Naive thymus-derived CD4-positive, alpha-beta T cell (primary cell): ENCODE data around the gene ZSCAN2. TPM values are rescaled to one million over a fixed set of nuclear protein-coding genes. Genes with fewer than 3 reads are reported as not detected.
"Not testable (repeated sequence)": the region's sequence is repeated elsewhere in the genome, so short reads cannot be mapped to it uniquely, and the experiment has no call there.

Source experiments
- ATAC-seq: fragments of 150-1000 bp; cut with Tn5 transposase; 2 replicates; pipeline ENCODE4 v1.10.0; 2021; ENCODE audit warnings: mild to moderate bottlenecking, moderate library complexity
- CTCF ChIA-PET: fragments of 350-600 bp; sonication (Branson Sonifier 250); formaldehyde crosslinking; loops from one replicate; lab custom pipeline; 2021; ENCODE audit warnings: antibody characterized with exemption; lab: Charles Lee
- POLR2A ChIA-PET: fragments of 350-600 bp; sonication (Branson Sonifier 250); formaldehyde crosslinking; loops from one replicate; lab custom pipeline; 2021; ENCODE audit warnings: antibody characterized with exemption, inconsistent platforms; lab: Charles Lee
- DNase-seq, 9 donors: peaks; one replicate each; pipeline versions ENCODE4 v3.0.0 to v3.0.0-alpha.2; 2020 to 2022; ENCODE audit warnings: mixed read lengths in 1 of 9
- H3K27ac ChIP-seq: one replicate; pipeline ENCODE4 v1.7.0; 2013; ENCODE audit warnings: mild to moderate bottlenecking, low read depth, low read length, moderate library complexity
- H3K27me3 ChIP-seq, 2 donors: one replicate each; pipeline ENCODE4 v1.7.0; 2013; ENCODE audit warnings: low read length in 2 of 2, mild to moderate bottlenecking in 2 of 2, moderate library complexity in 2 of 2; ENCODE audit not compliant: control insufficient read depth in 2 of 2, insufficient read depth in 2 of 2
- H3K36me3 ChIP-seq, 3 experiments: 1 replicate in 2 of 3; 2 replicates in 1 of 3; pipeline ENCODE4 v1.7.0; 2013; ENCODE audit warnings: low read length in 3 of 3, mild to moderate bottlenecking in 3 of 3, moderate library complexity in 1 of 3; ENCODE audit not compliant: insufficient read depth in 3 of 3, control insufficient read depth in 2 of 3
- H3K4me1 ChIP-seq, 2 donors: one replicate each; pipeline ENCODE4 v1.7.0; 2013; ENCODE audit warnings: low read length in 2 of 2, mild to moderate bottlenecking in 2 of 2, moderate library complexity in 1 of 2; ENCODE audit not compliant: control insufficient read depth in 2 of 2, insufficient read depth in 2 of 2
- H3K4me3 ChIP-seq: 2 replicates; pipeline ENCODE4 v1.7.0; 2013; ENCODE audit warnings: mild to moderate bottlenecking, low read length
- H3K9me3 ChIP-seq, 3 experiments: 1 replicate in 2 of 3; 2 replicates in 1 of 3; pipeline ENCODE4 v1.7.0; 2013; ENCODE audit warnings: low read length in 3 of 3; ENCODE audit not compliant: control insufficient read depth in 2 of 3
- H3K27ac Mint-ChIP-seq, 9 donors: one replicate each; pipeline ENCODE4 v1.8.0; 2020 to 2022; ENCODE audit warnings: mixed read lengths in 9 of 9, mild to moderate bottlenecking in 8 of 9, moderate library complexity in 5 of 9, inconsistent platforms in 2 of 9
- H3K27me3 Mint-ChIP-seq, 5 donors: one replicate each; pipeline ENCODE4 v1.8.0; 2021 to 2022; ENCODE audit warnings: mixed read lengths in 5 of 5, mild to moderate bottlenecking in 1 of 5
- H3K36me3 Mint-ChIP-seq, 5 donors: one replicate each; pipeline ENCODE4 v1.8.0; 2020 to 2022; ENCODE audit warnings: mixed read lengths in 5 of 5, mild to moderate bottlenecking in 3 of 5, inconsistent platforms in 1 of 5
- H3K4me1 Mint-ChIP-seq, 7 donors: one replicate each; pipeline ENCODE4 v1.8.0; 2020 to 2022; ENCODE audit warnings: mixed read lengths in 7 of 7, mild to moderate bottlenecking in 3 of 7, inconsistent platforms in 1 of 7
- H3K4me3 Mint-ChIP-seq, 10 donors: one replicate each; pipeline ENCODE4 v1.8.0; 2020 to 2022; ENCODE audit warnings: mild to moderate bottlenecking in 10 of 10, mixed read lengths in 10 of 10, moderate library complexity in 6 of 10, inconsistent platforms in 2 of 10
- H3K9me3 Mint-ChIP-seq, 11 donors: one replicate each; pipeline ENCODE4 v1.8.0; 2020 to 2022; ENCODE audit warnings: mixed read lengths in 11 of 11, mild to moderate bottlenecking in 4 of 11, inconsistent platforms in 1 of 11, moderate library complexity in 1 of 11
- intact Hi-C, 2 donors: fragments of 100-400 bp; cut with micrococcal nuclease; formaldehyde crosslinking; loops; one replicate each; pipeline ENCODE4 v1.15.1; 2023
- polyA plus RNA-seq, 2 donors: library from polyadenylated mRNA; unstranded; fragments of 300-500 nt; fragmentation: Illumina TruSeq; gene quantifications; one replicate each; pipeline ENCODE4 v1.2.3, GENCODE V29; 2021
- total RNA-seq, 6 experiments: library from RNA in 5 of 6; stranded (reverse) in 5 of 6; gene quantifications; 1 replicate in 5 of 6; 2 replicates in 1 of 6; pipeline ENCODE4 v1.2.3 and lab custom pipeline; 2021 to 2026

ZSCAN2 gene
- total and polyA plus RNA-seq, 7 experiments from 2014 or later = 4.8 to 13.0 (median 6.8) TPM

DNA sequence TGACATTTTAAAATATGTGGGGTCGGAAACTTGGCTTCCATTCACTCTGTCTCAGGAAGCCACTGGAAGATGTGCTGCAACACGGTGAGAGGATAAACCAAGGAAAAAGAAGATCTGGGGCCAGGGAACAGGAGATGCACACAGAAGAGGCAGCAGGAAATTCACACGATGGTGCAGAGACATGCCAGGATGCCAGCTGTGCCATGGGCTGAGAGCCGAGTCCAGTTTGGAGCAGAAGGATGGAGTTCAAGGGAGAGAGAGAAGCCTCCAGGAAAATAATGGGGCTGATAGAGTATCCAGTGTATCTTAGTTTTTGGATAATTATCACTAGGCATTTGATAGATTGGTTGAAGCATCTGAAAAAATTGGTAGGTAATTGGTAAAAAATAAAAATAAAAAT, 16.9 kb upstream of the ZSCAN2 start:
- H3K27me3 ChIP-seq, H3K36me3 ChIP-seq, H3K9me3 ChIP-seq, CTCF ChIA-PET, H3K4me3 ChIP-seq, H3K36me3 Mint-ChIP-seq, POLR2A ChIA-PET, ATAC-seq, intact Hi-C loops, DNase-seq, H3K4me1 Mint-ChIP-seq, H3K4me3 Mint-ChIP-seq, H3K27ac ChIP-seq, H3K4me1 ChIP-seq, H3K9me3 Mint-ChIP-seq: not testable (repeated sequence)
- peak overlapping the region in 1 of 9 donors; percentile 16 for H3K27ac Mint-ChIP-seq
- peaks cover 0 to 32% (median 9%) of the 10 kb centered on the region in 5 donors for H3K27me3 Mint-ChIP-seq

DNA sequence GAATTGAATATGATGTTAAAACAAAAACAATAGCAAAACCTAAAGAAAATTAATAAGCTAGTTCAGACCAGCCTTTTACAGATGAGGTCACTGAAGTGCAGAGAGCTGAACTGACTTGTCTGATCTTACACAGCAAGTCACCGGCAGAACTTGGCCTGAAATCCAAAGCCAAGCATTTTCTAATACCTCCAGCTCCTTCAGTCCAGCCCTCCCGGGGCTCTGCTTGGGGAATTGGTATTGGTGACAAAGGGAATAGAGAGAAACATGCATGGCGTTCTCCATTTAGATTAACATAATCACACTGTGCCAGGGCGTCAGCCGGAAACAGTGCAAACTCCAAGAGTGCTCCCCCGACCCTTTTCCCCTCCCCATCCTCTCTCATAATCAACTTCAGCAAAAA, 14.1 kb upstream of the ZSCAN2 start:
- ATAC-seq = no peak
- no peak overlapping the region for H3K4me3 Mint-ChIP-seq
- POLR2A ChIA-PET = interaction anchor here (0.7 kb wide), 1 partner anchor 402 kb away, joined by 3 read pairs; no protein-coding TSS in a partner anchor

DNA sequence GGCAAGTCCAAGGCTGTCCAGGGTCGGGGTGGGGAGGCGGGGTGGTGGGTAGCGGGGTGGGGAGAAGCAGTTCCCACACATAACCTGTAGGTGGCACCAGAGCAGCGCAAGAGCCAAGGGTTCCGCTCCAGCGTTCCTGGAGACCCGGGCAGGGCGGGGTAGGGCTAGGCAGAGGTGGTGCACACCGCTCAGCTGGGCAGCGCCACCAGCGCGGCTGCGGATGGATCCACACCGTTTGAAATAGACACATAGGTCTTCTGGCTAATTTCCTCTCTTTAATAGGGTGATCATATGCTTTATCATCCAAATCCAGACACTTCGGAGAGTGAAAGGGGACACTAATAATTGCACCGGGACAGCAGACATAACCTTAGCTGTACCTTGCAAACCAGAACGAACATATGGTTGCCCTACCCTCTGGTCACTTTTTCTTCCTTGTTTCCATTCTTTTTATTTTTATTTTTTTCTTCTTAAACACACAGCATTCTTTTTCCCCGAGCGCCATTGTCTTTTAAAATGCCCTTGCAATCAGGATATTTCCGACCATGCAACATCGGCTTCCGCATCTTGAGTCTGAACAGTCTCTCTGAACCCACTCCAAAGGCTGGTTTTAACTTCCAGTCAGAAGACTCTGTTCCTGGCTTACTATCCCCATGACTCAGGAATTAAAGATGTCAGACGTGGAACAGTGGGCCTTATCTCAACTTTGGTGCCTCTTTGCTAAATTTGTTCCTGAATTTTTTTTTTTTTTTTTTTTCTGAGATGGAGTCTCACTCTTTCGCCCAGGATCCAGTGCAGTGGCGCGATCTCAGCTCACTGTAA, 12.5 kb upstream of the ZSCAN2 start:
- peak; percentile 68 to 84 (median 79) for DNase-seq
- no peak overlapping the region for H3K4me3 ChIP-seq
- ATAC-seq = peak; percentile 100
- H3K4me3 Mint-ChIP-seq = peak overlapping the region in 8 of 10 donors; percentile 30 to 75 (median 63)
- no peaks in the 10 kb centered on the region for H3K9me3 Mint-ChIP-seq
- ChIA-PET POLR2A (interaction anchor here (0.7 to 1.6 kb wide), 8 partner anchors 15 to 338 kb away, joined by 3 to 7 read pairs (median 4); partner anchors contain the start of gene WDR73), CTCF (interaction anchor here (0.6 to 3.6 kb wide), 21 partner anchors 9 to 457 kb away, joined by 3 to 19 read pairs (median 4); partner anchors contain the start of gene WDR73)
- H3K27me3 Mint-ChIP-seq = peaks cover 0 to 34% (median 9%) of the 10 kb centered on the region in 5 donors
- no peaks in the 10 kb centered on the region for H3K36me3 ChIP-seq
- intact Hi-C loops = loop anchor here (1.0 to 5.0 kb wide), 13 partner anchors 12 to 456 kb away; partner anchors contain the start of genes WDR73 (in 2 of the 2), NMB (in 1 of the 2), PDE8A (in 1 of the 2) and ZNF592 (in 1 of the 2)
- H3K36me3 Mint-ChIP-seq = no peaks in the 10 kb centered on the region
- no peaks in the 10 kb centered on the region for H3K9me3 ChIP-seq
- peaks cover 0 to 6% (median 5%) of the 10 kb centered on the region in 7 donors for H3K4me1 Mint-ChIP-seq
- no peaks in the 10 kb centered on the region for H3K4me1 ChIP-seq
- H3K27me3 ChIP-seq = no peaks in the 10 kb centered on the region
- no peak overlapping the region for H3K27ac ChIP-seq
- H3K27ac Mint-ChIP-seq = no peak overlapping the region

More for the DNA sequence above, 14.1 kb upstream of the ZSCAN2 start:
- no peak for DNase-seq
- no peaks in the 10 kb centered on the region for H3K36me3 Mint-ChIP-seq
- intact Hi-C loops = loop anchor here (5.0 kb wide), 2 partner anchors 176 to 396 kb away; partner anchors contain the start of gene PDE8A (in 1 of the 2)
- H3K4me1 ChIP-seq = no peaks in the 10 kb centered on the region
- H3K9me3 ChIP-seq = no peaks in the 10 kb centered on the region
- H3K9me3 Mint-ChIP-seq = peaks cover 0 to 2% (median 0%) of the 10 kb centered on the region in 11 donors
- peaks cover 0 to 35% (median 9%) of the 10 kb centered on the region in 5 donors for H3K27me3 Mint-ChIP-seq
- H3K4me1 Mint-ChIP-seq = peaks cover 0 to 8% (median 5%) of the 10 kb centered on the region in 7 donors
- no peak overlapping the region for H3K27ac Mint-ChIP-seq
- no peak overlapping the region for H3K4me3 ChIP-seq
- no peaks in the 10 kb centered on the region for H3K27me3 ChIP-seq
- CTCF ChIA-PET = interaction anchor here (3.1 to 3.2 kb wide), 2 partner anchors 15 to 45 kb away, joined by 15 to 18 read pairs; no protein-coding TSS in a partner anchor
- no peaks in the 10 kb centered on the region for H3K36me3 ChIP-seq
- no peak overlapping the region for H3K27ac ChIP-seq

DNA sequence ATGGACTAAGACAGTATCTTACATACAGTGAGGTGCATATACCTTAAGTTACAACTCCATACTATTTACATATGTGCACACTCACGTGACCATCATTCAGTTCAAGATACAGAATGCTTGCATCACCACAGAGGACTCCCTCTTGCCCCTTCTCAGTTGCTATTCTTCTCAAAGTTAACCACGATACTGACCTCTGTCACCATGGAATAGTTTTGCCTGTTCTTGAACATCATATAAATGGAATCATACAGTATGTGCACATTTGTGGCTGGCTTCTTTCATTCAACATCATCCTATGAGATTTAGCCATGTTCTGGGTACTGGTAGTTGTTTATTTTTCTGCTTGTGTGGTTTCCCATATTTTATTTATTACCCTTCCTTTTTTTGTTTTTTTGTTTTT, 10.4 kb upstream of the ZSCAN2 start:
- peaks cover 8 to 15% (median 14%) of the 10 kb centered on the region in 7 donors for H3K4me1 Mint-ChIP-seq
- H3K27ac Mint-ChIP-seq = peak overlapping the region in 1 of 9 donors; percentile 38
- Histone ChIP-seq H3K4me3 (no peak overlapping the region), H3K9me3 (no peaks in the 10 kb centered on the region), H3K27ac (no peak overlapping the region), H3K36me3 (no peaks in the 10 kb centered on the region), H3K27me3 (no peaks in the 10 kb centered on the region), H3K4me1 (no peaks in the 10 kb centered on the region)
- DNase-seq = no peak
- ChIA-PET POLR2A (no interaction called here), CTCF (interaction anchor here (0.6 to 3.6 kb wide), 4 partner anchors 47 to 338 kb away, joined by 3 to 19 read pairs (median 5); no protein-coding TSS in a partner anchor)
- H3K9me3 Mint-ChIP-seq = peaks cover 0 to 2% (median 0%) of the 10 kb centered on the region in 11 donors
- H3K4me3 Mint-ChIP-seq = no peak overlapping the region
- H3K36me3 Mint-ChIP-seq = peaks cover 0 to 5% (median 0%) of the 10 kb centered on the region in 5 donors
- peaks cover 0 to 31% (median 3%) of the 10 kb centered on the region in 5 donors for H3K27me3 Mint-ChIP-seq
- ATAC-seq = no peak
- intact Hi-C loops = loop anchor here in 1 of 2 donors (10.0 kb wide), 1 partner anchor 454 kb away; no protein-coding TSS in a partner anchor

DNA sequence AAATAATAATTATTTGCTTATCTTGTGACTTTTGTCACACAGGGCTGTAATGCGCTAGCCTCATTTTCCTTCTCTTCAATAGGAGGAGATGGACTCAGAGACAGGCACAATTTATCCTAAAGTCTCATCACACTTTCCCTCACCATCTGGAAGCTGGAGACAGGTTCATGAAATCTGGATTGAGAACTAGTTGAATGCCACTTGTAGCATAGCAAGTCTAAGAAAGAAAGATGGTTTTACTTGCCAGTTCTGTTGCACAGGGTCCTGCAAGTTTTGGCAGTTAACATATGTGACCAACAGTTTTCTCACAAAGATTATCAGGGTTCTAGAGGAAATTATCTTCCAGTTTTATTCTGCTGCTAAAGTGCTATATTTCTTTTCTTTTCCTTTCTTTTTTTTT, 9.0 kb upstream of the ZSCAN2 start:
- no peak for DNase-seq
- Mint-ChIP-seq H3K36me3 (peaks cover 0 to 5% (median 0%) of the 10 kb centered on the region in 5 donors), H3K27me3 (peaks cover 0 to 22% (median 0%) of the 10 kb centered on the region in 5 donors), H3K27ac (no peak overlapping the region), H3K4me3 (no peak overlapping the region), H3K9me3 (peaks cover 0 to 2% (median 0%) of the 10 kb centered on the region in 11 donors), H3K4me1 (peaks cover 12 to 24% (median 17%) of the 10 kb centered on the region in 7 donors)
- ChIA-PET CTCF (interaction anchor here (0.5 kb wide), 1 partner anchor 337 kb away, joined by 3 read pairs; no protein-coding TSS in a partner anchor), POLR2A (interaction anchor here (0.9 kb wide), 1 partner anchor 10 kb away, joined by 4 read pairs; no protein-coding TSS in a partner anchor)
- intact Hi-C loops = loop anchor here in 1 of 2 donors (10.0 kb wide), 1 partner anchor 453 kb away; no protein-coding TSS in a partner anchor
- Histone ChIP-seq H3K9me3 (no peaks in the 10 kb centered on the region), H3K4me3 (no peak overlapping the region), H3K27me3 (no peaks in the 10 kb centered on the region), H3K4me1 (no peaks in the 10 kb centered on the region), H3K27ac (no peak overlapping the region), H3K36me3 (no peaks in the 10 kb centered on the region)
- no peak for ATAC-seq

DNA sequence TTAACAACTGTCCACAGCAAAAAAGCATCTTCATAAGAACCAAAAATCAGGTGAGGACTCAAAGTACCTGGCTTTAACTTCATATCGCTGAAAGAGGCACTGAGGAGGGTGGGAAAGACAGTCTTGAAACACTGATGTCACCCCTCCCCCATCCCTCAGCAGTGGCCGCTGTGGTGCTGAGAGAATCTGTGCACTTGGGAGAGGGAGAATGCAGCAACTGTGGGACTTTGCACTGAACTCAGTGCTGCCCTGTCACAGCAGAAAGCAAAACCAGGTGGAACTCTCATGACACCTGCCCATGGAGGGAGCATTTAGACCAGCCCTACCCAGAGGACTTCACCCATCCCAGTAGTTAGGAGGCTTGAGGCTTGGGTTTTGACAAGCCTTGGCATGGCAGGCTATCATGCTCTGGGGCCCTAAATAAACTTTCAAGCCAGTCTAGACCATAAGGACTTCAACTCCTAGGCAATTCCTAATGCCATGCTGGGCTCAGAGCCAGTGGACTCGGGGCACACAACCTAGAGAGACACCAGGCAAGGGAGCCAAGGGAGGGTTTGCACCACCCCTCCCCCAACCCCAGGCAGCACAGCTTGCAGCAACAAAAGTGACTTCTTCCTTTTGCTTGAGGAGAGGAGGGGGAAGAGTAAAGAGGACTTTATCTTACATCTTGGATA, 6.1 kb upstream of the ZSCAN2 start:
- Mint-ChIP-seq H3K4me3 (no peak overlapping the region), H3K4me1 (peaks cover 31 to 52% (median 41%) of the 10 kb centered on the region in 7 donors), H3K36me3 (peaks cover 0 to 5% (median 0%) of the 10 kb centered on the region in 5 donors), H3K27ac (peak overlapping the region in 2 of 9 donors; percentile 53 to 88), H3K9me3 (peaks cover 0 to 3% (median 0%) of the 10 kb centered on the region in 11 donors), H3K27me3 (peaks cover 0 to 13% (median 0%) of the 10 kb centered on the region in 5 donors)
- no peak overlapping the region for H3K4me3 ChIP-seq
- ATAC-seq = no peak
- intact Hi-C loops = loop anchor here (5.0 to 10.0 kb wide), 2 partner anchors 123 to 450 kb away; partner anchors contain the start of gene SEC11A (in 1 of the 2)
- H3K27ac ChIP-seq = no peak overlapping the region
- H3K9me3 ChIP-seq = no peaks in the 10 kb centered on the region
- peaks cover 18 to 20% of the 10 kb centered on the region in 2 donors for H3K4me1 ChIP-seq
- no peaks in the 10 kb centered on the region for H3K36me3 ChIP-seq
- ChIA-PET CTCF (interaction anchor here (0.6 to 1.1 kb wide), 4 partner anchors 9 to 100 kb away, joined by 3 to 5 read pairs (median 3); no protein-coding TSS in a partner anchor), POLR2A (interaction anchor here (1.1 kb wide), 1 partner anchor 37 kb away, joined by 3 read pairs; no protein-coding TSS in a partner anchor)
- no peak for DNase-seq
- no peaks in the 10 kb centered on the region for H3K27me3 ChIP-seq
